ENCODE measurements around the gene CASD1. TPM values are rescaled to one million over a fixed set of nuclear protein-coding genes. Genes with fewer than 3 reads are reported as not detected.

CASD1 gene
- total RNA-seq, 1 donor from 2014 or later = 13.0 TPM

DNA sequence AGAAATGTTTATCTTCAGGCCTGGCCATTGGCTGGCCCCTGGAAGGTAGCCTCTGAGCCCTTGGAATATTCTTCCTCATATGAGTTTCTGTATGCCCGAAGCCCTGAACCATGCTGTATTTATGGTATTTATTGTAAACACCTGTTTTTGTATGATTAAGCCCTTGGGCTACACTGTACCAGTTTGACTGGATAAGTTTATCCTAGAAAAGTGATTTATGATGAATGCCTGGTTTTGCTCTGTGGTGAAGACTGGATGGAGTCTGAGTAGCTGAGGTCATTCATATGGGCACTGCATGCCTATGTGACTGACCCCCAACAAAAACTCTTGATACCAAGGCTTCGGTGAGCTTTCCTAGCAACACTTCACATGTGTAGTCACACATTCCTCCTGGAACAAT lies 66.7 kb downstream of the CASD1 start:
- DNase-seq (ENCODE audit: low read depth) = no peak
- Histone ChIP-seq H3K9ac (ENCODE audit: low read length) (no peak overlapping the region), H3K36me3 (ENCODE audit: insufficient read depth, low read length) (no peaks in the 10 kb centered on the region), H3K4me2 (ENCODE audit: low read length) (no peak overlapping the region), H3K79me2 (ENCODE audit: insufficient read depth, low read length) (no peaks in the 10 kb centered on the region), H3K27me3 (ENCODE audit: insufficient read depth, low read length) (no peaks in the 10 kb centered on the region), H3K4me1 (ENCODE audit: insufficient read depth, low read length) (no peaks in the 10 kb centered on the region), H3K27ac (ENCODE audit: low read depth, low read length) (no peak overlapping the region), H3K9me3 (ENCODE audit: insufficient read depth, low read depth, low read length) (no peaks in the 10 kb centered on the region), H4K20me1 (ENCODE audit: insufficient read depth, low read length) (no peaks in the 10 kb centered on the region), H3K4me3 (ENCODE audit: insufficient read depth, low read depth, low read length) (no peak overlapping the region), H2AFZ (ENCODE audit: low read depth, low read length) (no peak overlapping the region)
- Mint-ChIP-seq H3K4me3 (ENCODE audit: unreplicated experiment) (no peak overlapping the region), H3K27ac (ENCODE audit: unreplicated experiment) (no peak overlapping the region), H3K9me3 (ENCODE audit: unreplicated experiment) (peaks cover 28% of the 10 kb centered on the region), H3K27me3 (ENCODE audit: low read depth, unreplicated experiment) (no peaks in the 10 kb centered on the region), H3K36me3 (ENCODE audit: low read depth, unreplicated experiment) (peaks cover 19% of the 10 kb centered on the region), H3K4me1 (ENCODE audit: low read depth, unreplicated experiment) (peaks cover 1% of the 10 kb centered on the region)
- TF ChIP-seq EZH2 (IDR thresholded peaks at IDR 0.05; ENCODE audit: insufficient read depth, low read length) = no peak
- TF ChIP-seq, protein P1, sequence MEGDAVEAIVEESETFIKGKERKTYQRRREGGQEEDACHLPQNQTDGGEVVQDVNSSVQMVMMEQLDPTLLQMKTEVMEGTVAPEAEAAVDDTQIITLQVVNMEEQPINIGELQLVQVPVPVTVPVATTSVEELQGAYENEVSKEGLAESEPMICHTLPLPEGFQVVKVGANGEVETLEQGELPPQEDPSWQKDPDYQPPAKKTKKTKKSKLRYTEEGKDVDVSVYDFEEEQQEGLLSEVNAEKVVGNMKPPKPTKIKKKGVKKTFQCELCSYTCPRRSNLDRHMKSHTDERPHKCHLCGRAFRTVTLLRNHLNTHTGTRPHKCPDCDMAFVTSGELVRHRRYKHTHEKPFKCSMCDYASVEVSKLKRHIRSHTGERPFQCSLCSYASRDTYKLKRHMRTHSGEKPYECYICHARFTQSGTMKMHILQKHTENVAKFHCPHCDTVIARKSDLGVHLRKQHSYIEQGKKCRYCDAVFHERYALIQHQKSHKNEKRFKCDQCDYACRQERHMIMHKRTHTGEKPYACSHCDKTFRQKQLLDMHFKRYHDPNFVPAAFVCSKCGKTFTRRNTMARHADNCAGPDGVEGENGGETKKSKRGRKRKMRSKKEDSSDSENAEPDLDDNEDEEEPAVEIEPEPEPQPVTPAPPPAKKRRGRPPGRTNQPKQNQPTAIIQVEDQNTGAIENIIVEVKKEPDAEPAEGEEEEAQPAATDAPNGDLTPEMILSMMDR (IDR thresholded peaks at IDR 0.05; ENCODE audit: insufficient read depth, low read depth, low read length) = no peak
- FAIRE-seq = no peak

DNA sequence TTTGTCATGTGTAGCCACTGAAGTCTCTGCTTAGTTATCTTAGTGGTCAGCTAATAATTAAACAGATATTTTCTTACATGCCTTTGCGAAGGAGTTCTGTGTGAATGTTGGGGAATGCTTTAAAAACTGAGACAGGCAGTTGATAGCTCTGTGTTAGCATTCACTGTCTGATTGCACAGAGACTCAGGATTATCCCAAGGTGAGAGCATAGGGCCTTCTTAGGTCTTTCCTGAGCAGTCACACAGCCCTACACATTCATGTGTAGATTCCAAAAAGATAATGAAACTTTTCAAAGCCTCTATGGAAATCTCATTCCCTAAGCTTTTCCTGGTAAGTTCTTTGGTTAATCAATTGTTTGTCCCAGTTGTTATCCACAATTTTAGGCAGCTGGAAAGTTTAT lies 67.7 kb downstream of the CASD1 start:
- Histone ChIP-seq H3K9me3 (ENCODE audit: insufficient read depth, low read depth, low read length) (no peaks in the 10 kb centered on the region), H3K36me3 (ENCODE audit: insufficient read depth, low read length) (no peaks in the 10 kb centered on the region), H3K79me2 (ENCODE audit: insufficient read depth, low read length) (no peaks in the 10 kb centered on the region), H3K27me3 (ENCODE audit: insufficient read depth, low read length) (no peaks in the 10 kb centered on the region), H4K20me1 (ENCODE audit: insufficient read depth, low read length) (no peaks in the 10 kb centered on the region), H3K9ac (ENCODE audit: low read length) (no peak overlapping the region), H2AFZ (ENCODE audit: low read depth, low read length) (no peak overlapping the region), H3K27ac (ENCODE audit: low read depth, low read length) (no peak overlapping the region), H3K4me1 (ENCODE audit: insufficient read depth, low read length) (no peaks in the 10 kb centered on the region), H3K4me3 (ENCODE audit: insufficient read depth, low read depth, low read length) (no peak overlapping the region), H3K4me2 (ENCODE audit: low read length) (no peak overlapping the region)
- Mint-ChIP-seq H3K27me3 (ENCODE audit: low read depth, unreplicated experiment) (no peaks in the 10 kb centered on the region), H3K9me3 (ENCODE audit: unreplicated experiment) (peaks cover 29% of the 10 kb centered on the region), H3K4me3 (ENCODE audit: unreplicated experiment) (no peak overlapping the region), H3K4me1 (ENCODE audit: low read depth, unreplicated experiment) (peaks cover 3% of the 10 kb centered on the region), H3K36me3 (ENCODE audit: low read depth, unreplicated experiment) (peaks cover 19% of the 10 kb centered on the region), H3K27ac (ENCODE audit: unreplicated experiment) (no peak overlapping the region)
- TF ChIP-seq, protein P1 (IDR thresholded peaks at IDR 0.05; ENCODE audit: insufficient read depth, low read depth, low read length) = no peak
- TF ChIP-seq EZH2 (IDR thresholded peaks at IDR 0.05; ENCODE audit: insufficient read depth, low read length) = no peak
- DNase-seq (ENCODE audit: low read depth) (no peak), FAIRE-seq (no peak)

DNA sequence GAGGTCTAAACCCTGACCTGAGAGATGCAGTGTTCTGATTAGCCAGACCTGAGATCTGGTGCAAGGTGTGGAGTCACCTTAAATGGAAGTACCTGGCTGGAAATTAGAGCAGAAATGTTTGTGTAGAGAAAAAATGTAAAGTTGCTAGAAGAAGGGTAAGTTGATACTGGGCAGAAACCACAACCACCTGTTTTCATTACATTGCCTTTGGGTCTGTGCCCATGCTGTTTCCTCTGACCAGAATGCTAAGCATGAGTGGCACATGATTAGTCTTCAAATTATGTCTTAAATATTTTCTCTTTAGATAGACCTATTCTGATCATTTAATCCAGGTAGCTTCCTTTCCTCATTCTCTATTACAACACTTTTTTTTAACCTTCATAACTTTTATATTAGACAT lies 69.0 kb downstream of the CASD1 start:
- Histone ChIP-seq H2AFZ (ENCODE audit: low read depth, low read length) (no peak overlapping the region), H3K4me1 (ENCODE audit: insufficient read depth, low read length) (no peaks in the 10 kb centered on the region), H3K4me3 (ENCODE audit: insufficient read depth, low read depth, low read length) (no peak overlapping the region), H3K27me3 (ENCODE audit: insufficient read depth, low read length) (no peaks in the 10 kb centered on the region), H3K9ac (ENCODE audit: low read length) (no peak overlapping the region), H3K36me3 (ENCODE audit: insufficient read depth, low read length) (no peaks in the 10 kb centered on the region), H3K9me3 (ENCODE audit: insufficient read depth, low read depth, low read length) (no peaks in the 10 kb centered on the region), H3K27ac (ENCODE audit: low read depth, low read length) (no peak overlapping the region), H3K79me2 (ENCODE audit: insufficient read depth, low read length) (no peaks in the 10 kb centered on the region), H3K4me2 (ENCODE audit: low read length) (no peak overlapping the region), H4K20me1 (ENCODE audit: insufficient read depth, low read length) (no peaks in the 10 kb centered on the region)
- Mint-ChIP-seq H3K4me3 (ENCODE audit: unreplicated experiment) (no peak overlapping the region), H3K4me1 (ENCODE audit: low read depth, unreplicated experiment) (peaks cover 3% of the 10 kb centered on the region), H3K27ac (ENCODE audit: unreplicated experiment) (no peak overlapping the region), H3K9me3 (ENCODE audit: unreplicated experiment) (peaks cover 24% of the 10 kb centered on the region), H3K36me3 (ENCODE audit: low read depth, unreplicated experiment) (peaks cover 19% of the 10 kb centered on the region), H3K27me3 (ENCODE audit: low read depth, unreplicated experiment) (no peaks in the 10 kb centered on the region)
- DNase-seq (ENCODE audit: low read depth) = no peak
- FAIRE-seq = no peak
- TF ChIP-seq, protein P1 (IDR thresholded peaks at IDR 0.05; ENCODE audit: insufficient read depth, low read depth, low read length) = no peak
- TF ChIP-seq EZH2 (IDR thresholded peaks at IDR 0.05; ENCODE audit: insufficient read depth, low read length) = no peak
